NCI-H1694 treated with DMSO at 0.1 percent for 48 hours (cell line): ENCODE data around the gene XIRP2.
"Not testable (repeated sequence)": the region's sequence is repeated elsewhere in the genome, so short reads cannot be mapped to it uniquely, and the experiment has no call there.

ENCODE experiments used
- DNase-seq: peaks from one replicate; lab custom pipeline; 2025; lab: John Stamatoyannopoulos, UW

XIRP2 gene

DNA sequence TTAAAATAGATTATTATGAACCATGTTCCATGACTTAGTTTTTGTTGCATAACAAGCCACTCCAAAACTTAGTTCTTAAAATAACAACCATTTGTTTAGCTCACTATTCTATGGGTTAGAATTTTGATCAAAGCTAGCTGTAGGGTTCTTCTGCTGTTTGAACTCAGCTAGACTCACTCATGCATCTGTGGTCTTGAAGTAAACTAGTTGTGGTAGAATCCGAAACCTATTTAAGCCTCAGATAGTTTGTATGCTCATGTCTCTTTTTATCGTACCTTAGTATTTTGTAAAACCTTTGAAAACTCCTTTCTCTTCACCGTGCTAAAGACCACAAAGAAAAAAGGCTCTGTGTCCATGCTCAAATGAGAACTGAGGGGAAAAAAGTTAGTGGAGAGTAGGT, 166.6 kb downstream of the XIRP2 start:
- DNase-seq = no peak

DNA sequence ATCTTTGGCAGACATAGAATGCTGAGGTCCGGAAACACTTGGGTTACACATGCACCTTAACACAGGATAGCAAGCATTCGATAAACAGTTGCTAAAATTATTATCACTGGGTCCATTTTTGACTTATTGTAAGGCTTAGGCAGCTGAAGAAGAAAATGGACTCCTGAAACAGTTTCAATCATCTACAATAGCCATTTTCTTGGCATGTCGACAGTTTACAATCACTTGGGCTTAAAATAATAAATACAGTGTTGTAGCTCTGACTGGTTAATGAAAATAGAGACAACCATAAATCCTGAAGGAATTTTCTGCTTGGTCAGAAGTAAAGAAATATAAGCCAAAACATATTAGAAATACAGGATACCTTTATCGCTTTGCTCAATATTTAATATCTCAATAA, 169.2 kb downstream of the XIRP2 start:
- DNase-seq = no peak

DNA sequence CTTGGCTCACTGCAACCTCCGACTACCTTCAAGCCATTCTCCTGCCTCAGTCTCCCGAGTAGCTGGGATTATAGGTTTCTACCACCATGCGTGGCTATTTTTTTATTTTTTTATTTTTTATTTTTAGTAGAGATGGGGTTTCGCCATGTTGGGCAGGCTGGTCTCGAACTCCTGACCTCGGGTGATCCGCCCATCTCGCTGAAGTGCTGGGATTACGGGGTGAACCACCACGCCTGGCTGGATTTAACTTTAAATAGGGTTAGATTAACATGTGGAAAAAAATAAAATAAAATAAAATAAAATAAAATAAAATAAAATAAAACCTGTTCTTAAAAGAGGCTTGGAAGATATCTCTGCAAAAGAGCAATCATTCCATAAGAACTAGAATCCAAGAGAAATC, 170.9 kb downstream of the XIRP2 start:
- no peak for DNase-seq

DNA sequence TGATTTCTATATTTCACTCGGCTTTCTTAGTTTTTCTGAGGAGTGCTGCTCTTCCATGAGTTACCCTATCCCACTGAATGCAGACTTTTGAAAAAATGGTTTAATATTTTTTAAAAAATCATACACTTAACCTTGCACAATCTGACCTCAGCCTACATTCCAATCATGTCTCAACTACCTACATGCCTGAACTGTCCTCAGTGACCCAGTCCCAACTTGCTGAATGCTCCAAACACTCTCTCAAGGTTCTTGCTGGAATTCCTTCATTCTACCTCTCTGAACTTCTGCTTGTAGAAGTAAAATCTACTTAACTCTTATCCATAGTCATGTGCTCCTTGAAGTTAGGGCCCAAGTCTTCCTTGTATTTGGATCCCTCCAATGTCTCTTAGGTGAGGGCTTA, 181.6 kb downstream of the XIRP2 start:
- DNase-seq = no peak

DNA sequence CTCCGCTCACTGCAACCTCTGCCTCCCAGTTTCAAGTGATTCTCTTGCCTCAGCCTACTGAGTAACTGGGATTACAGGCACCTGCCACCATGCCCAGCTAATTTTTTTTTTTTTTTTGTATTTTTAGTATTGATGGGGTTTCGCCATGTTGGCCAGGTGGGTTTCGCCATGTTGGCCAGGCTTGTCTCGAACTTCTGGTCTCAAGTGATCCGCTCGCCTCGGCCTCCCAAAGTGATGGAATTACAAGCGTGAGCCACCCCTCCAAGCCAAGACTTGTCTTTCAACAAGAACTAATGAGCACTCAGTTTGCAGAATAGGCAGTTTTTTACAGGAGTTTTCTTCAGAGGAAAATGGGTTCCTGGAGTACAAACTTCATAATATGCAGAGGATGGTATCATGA, 187.4 kb downstream of the XIRP2 start:
- not testable (repeated sequence) for DNase-seq

DNA sequence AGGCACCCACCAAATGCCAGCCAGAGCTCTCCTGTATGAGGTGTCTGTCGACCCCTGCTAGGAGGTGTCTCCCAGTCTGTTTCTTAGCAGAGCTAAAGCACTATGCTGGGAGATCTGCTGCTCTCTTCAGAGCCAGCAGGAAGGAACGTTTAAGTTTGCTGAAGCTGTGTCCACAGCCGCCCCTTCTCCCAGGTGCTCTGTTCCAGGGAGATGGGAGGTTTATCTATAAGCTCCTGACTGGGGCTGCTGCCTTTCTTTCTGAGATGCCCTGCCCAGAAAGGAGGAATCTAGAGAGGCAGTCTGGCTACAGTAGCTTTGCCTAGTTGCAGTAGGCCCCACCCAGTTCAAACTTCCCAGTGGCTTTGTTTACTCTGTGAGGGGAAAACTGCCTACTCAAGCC, 210.7 kb downstream of the XIRP2 start:
- DNase-seq = not testable (repeated sequence)

DNA sequence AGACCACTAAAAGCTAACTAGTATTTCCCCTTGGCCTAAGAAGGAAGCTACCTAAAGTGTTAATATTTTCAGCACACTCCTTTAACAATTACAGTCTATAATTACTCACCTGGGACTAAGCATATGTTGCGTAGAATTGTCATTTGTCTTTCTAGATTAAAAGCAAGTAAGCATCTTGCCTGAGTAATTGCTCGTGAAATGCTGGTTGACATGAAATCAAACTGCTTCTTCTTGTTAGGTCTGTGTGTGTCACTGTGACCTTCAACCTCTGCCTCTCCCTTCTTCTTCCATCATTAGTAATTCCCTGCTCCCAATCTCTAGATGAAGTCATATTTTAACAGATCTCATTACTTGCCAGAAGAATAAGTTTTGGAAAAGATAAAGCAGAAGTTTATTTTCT, 212.2 kb downstream of the XIRP2 start:
- no peak for DNase-seq

DNA sequence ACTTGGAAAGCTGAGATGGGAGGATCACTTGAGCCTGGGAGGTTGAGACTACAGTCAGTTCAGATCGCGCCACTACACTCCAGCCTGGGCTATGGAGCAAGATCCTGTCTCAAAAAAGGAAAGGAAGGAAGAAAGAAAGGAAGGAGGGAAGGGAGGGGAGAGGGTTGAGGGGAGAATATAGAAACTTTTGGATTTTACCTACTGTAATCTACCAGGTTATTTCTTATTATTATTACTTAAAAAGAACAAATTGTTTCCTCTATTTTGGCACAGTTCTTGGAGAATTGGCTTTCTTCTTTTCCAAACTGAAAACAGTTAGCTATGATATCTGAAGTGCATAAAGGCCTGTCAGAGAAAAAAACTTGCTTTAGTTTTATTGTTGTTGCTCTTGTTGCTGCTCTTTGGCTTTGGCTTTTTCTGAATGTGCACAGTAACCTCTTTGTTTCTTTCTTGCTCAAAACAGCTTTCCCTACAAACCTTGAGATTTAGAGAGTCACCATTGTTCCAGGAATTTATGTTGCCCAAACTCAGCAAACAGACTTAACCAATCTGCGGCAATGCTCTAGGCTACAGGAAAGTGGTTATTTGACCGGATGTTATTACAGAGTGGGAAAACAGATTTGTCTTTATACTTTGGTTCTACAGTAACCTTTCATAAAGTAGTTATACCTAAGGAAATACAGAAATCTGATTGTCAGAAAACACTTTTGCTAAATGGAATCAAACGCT, 214.9 kb downstream of the XIRP2 start:
- DNase-seq = no peak

DNA sequence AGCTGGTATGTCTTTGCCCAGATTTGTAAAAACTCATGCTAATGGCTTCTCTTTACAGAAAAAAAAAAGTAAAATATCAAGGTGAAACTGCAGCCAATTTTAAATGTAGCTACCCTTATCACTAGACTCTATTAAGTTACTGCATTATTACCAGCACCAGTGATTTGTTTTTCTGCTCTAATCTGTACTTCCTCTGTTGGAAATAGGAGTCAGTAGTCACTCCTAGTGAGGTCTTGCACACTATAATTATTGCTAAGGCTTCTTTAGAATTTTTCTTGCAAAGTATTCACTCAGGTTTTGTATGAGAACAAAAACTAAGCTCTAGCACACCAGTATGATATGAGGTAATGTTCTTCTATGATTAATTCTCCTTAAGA, 215.5 kb downstream of the XIRP2 start:
- no peak for DNase-seq

DNA sequence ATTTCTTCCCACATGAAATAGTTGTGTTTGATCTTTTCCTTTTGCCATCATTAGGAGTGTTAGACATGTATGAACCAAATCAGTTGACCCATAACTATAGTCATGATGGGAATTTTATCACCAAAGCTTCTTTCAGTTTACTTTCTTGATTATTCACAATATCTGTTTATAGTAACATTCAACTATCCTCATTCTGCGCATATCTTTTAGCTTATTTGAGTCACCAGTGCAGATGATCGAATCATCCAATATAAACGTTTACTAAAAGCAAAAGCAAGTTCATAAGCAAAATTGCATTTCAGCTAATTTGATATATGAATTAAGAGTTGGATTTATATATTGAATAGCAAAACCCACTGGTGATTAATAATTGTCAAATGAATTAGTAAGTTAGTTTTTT, 216.4 kb downstream of the XIRP2 start:
- DNase-seq = no peak

DNA sequence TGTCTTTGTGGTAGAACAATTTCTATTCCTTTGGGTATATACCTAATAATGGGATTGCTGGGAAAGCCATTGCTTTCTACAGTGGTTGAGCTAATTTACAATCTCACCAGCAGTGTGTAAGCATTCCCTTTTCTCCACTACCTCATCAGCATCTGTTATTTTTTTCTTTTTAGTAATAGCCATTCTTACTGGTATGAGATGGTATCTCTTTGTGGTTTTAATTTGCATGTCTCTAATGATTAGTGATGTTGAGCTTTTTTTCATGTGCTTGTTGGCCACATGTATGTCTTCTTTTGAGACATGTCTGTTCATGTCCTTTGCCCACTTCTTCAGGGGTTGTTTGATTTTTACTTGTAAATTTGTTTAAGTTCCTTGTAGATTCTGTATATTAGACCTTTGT, 221.4 kb downstream of the XIRP2 start:
- not testable (repeated sequence) for DNase-seq

DNA sequence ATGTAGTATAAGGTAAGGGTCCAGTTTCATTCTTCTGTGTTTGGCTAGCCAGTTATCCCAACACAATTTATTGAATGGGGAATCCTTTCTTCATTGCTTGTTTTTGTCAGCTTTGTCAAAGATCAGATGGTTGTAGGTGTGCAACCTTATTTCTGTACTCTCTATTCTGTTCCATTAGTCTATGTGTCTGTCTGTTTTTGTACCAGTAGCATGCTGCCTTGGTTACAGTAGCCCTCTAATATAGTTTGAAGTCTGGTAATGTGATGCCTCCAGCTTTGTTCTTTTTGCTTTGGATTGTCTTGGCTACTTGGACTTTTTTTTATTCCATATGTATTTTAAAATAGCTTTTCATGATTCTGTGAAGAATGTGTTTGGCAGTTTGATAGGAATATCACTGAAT, 222.1 kb downstream of the XIRP2 start:
- DNase-seq = no peak

DNA sequence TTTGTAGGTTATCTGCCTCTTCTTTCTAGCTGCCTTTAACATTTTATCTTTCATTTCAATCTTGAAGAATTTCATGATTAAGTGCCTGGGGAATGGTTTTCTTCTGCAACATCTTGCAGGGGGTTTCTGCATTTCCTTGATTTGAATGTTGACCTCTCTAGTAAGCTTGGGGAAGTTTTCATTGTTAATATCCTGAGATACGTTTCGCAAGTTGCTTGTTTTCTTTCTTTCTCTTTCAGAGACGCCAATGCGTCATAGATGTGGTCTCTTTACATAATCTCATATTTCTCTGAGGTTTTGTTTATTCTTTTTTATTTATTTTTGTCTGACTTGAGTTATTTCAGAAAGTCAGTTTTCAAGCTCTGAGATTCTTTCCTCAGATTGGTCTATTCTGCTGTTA, 225.7 kb downstream of the XIRP2 start:
- no peak for DNase-seq

DNA sequence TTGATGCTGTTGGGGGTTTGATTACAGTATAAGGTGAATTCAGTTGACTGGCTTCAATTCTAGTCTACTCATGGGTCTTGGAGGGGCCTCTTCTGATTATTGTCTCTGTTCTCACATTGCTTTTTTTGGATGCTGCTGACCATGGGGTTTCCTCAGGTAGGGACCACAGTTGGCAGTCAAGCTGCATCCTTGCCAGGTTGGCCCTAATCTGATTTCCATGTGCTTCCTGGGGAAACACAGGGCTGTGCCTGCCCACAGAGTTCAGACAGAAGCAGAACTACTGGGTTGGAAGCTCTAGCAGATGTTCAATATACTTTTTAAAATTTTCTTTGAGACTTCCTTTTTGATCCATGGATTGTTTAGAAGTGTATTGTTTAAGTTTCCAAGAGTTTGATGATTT, 227.3 kb downstream of the XIRP2 start:
- no peak for DNase-seq

DNA sequence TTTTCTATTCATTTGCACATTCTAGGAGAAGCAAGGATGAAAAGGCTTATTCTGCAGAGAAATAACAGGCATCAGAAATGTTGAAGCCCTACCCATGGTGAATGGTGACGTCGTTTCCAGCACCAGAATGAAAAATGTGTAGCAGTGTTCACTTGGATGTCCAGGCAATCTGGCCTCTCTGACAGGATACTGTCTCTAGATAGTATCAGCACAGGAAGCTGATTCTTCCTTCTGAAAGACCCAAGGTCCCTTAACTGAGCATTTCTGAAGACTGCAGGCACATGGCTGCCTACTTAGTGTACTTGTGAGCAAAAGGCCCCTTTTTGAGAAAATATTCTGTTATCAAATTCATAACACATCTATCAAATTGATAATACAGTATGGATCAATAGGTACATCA, 234.1 kb downstream of the XIRP2 start:
- no peak for DNase-seq

DNA sequence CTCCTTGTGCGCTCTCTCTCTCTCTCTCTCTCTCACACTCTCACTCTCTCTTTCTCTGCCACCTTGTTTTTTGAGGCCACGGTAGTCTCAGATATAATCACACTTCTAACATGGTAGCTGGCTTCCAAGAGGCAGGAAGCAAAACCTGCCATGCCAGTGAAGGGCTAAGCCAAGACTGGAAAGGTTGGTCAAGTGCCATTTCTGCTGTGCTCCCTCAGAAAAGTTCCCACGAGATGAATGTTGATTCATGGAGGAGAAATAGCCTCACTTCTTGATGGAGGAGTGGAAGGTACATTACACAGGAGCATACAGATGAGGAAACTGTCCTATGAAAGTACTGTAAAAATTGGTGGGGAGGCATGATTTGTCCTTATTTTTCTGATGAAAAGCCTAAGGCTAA, 237.9 kb downstream of the XIRP2 start:
- DNase-seq = no peak

DNA sequence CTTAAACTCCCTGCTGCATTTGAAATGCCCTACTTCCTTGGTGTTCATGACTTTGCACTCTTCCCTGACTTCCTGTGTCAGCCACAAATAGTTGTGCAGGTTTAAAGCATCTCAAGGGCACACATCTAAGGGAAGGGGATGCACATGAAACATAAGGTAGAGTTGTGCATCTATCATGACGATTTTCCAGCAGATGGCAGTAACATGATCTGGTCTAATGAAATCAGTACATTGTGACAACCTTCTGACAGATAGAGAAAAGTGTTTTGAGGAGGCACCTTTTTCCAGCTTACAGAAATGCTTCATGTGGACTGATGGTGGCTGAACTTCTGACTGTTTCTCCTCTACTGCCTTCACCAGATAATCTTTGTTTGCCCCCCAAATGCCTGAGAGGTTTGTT, 238.9 kb downstream of the XIRP2 start:
- peak; percentile 40 for DNase-seq

DNA sequence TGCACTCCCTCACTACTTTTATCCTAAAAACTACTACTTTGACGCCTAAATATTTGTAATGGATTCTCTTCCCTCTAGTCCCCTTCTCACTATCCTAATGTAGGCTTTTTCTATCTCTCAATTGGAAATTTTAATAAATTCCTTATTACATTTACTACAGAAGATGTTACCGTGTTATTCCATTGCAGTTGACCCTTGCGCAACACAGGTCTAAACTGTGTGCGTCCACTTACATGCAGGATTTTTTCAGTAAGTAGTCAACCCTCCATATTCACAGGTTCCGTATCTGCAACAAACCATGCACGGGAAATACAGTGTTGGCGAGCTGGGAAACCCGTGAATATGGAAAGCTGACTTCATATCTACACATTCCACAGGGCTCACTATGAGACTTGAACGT, 239.8 kb downstream of the XIRP2 start:
- DNase-seq = no peak

DNA sequence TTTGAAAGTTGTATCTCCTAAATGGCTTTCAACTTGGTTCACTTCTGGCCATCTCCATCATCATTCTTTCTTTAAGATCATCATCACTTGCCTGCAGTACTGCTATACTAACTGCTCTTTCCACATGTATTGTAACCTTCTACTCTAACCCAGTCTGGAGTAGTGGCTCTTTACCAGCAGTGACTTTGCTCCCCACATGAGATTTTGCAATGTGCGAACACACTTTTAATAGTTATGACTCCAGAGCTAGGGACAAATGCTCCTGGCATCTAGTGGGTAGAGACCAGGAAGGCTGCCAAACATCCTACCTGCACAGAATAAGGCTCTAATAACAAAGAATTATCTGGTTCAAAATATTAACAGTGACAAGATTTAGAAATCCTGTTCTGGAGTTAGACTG, 243.8 kb downstream of the XIRP2 start:
- no peak for DNase-seq

DNA sequence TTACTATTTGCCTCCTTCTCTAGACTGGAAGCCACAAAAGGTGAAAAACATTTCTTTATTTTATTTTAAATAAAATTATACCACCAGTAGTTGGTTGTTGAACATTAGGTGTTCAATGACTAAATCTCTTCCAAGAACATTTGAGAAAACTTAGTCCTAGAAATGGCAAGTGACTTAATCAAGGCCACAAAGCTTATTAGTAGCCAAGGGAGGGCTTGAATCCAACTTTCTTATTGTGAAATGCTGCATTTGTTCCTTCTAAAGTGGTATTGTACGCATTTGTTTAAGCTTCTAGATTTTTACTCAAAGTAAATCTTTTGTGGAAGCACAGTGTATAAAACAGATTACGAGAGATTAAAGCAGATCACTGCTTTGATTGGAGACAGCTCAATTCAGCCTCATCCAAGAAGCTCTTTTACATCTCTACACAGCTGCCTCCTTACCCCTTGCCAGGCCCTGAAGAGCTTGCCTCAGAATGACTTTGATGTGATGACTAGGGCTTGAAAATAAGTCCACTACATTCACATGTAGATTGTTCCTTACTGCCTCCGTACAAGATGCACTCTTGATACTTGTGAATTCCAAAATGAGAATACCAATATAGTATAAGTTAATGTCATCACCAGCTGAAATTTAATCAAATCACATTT, 244.8 kb downstream of the XIRP2 start:
- DNase-seq = no peak

DNA sequence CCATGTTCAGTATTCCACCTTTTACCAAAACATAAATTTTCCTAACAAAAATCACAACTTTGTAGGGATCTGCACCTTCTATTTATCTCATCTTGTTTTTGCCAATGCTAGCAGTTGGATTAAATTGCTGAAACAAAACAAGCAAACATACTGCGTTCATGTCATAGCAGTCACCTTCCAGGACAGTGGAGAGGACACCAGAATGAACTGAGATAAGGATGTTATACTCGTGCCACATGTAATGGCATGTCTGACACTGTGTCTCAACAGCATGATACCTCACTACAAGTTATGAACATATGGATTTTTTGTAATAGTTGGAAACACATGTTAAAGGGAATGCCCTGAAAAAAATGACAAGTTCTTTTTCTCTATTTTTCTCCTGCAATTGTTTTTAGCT, 245.3 kb downstream of the XIRP2 start:
- no peak for DNase-seq

DNA sequence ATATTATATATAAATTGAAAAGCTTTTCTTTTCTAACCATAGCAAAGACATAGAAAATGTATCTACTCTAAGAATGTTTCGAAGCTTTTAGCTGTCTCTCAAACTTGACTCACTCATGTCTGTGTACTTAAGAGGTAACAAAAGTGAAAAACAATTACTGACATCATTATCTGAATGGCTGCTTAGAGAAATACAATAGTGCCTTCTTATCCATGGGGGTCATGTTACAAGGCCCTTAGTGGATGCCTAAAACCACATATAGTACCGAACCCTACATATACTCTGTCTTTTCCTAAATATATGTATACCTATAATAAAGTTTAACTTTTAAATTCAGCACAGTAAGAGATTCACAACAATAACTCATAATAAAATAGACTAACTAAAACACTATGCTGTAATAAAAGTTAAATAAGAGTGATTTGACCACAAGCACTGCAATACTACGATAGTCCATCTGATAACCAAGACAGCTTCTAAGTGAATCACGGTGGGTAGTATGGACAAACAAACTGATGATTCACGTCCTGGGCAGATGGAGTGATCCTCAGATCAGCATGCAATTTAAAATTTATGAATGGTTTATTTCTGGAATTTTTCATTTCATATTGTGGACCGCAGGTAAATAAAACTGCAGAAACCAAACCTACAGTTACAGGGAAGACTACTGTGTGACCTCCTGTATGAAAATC, 246.2 kb downstream of the XIRP2 start:
- DNase-seq = no peak

DNA sequence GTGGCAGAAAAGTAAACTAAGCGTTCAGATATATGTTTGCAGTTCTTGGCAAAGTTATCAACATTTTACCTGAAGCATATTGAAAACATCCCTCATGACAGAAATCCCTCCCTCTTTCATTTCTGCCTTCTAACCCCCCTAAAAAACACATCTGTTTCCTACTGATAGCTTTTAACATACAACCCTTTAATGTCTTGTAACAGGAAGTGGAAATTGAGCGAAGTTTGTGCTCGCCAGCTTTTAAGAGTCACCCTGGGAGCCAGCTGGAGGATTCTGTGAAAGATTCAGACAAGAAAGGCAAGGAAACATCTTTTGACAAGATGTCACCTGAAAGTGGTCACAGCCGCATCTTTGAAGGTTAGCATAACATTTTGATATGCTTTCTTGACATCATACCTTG, 247.4 kb downstream of the XIRP2 start:
- no peak for DNase-seq
